Measurements from ENCODE around the gene CFAP107.

DNA sequence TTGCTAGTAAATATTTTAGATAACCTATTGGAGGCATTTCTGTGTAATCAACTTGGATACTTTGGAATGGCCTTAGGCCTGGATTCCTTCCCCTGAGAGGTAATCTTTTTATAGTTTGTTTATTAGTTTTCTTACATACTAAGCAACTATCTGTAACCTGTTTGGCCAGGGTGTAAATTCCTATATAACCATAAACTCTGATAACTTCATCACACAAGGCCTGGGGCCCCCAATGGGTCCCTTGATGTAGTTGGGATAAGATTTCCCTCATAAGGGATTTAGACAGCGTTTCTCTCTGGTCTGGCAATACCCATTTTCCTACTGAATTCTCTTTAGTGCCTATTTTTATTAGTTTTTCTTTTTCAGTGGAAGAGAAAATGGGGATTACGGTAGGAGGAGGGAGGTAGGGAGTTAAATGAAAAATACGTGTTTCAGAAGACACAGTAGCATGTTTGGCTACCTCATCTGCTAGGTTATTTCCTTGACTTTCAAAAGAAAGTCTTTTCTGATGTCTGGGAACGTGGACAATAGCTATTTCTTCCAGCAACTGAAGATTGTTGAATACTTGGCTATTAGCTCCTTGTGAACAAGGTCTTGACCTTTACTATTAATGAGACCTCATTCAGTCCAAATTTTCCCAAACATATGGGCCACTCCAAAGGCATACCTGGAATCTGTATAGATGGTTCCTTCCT is 37.5 kb upstream of the CFAP107 start:
- TF ChIP-seq, protein P1, sequence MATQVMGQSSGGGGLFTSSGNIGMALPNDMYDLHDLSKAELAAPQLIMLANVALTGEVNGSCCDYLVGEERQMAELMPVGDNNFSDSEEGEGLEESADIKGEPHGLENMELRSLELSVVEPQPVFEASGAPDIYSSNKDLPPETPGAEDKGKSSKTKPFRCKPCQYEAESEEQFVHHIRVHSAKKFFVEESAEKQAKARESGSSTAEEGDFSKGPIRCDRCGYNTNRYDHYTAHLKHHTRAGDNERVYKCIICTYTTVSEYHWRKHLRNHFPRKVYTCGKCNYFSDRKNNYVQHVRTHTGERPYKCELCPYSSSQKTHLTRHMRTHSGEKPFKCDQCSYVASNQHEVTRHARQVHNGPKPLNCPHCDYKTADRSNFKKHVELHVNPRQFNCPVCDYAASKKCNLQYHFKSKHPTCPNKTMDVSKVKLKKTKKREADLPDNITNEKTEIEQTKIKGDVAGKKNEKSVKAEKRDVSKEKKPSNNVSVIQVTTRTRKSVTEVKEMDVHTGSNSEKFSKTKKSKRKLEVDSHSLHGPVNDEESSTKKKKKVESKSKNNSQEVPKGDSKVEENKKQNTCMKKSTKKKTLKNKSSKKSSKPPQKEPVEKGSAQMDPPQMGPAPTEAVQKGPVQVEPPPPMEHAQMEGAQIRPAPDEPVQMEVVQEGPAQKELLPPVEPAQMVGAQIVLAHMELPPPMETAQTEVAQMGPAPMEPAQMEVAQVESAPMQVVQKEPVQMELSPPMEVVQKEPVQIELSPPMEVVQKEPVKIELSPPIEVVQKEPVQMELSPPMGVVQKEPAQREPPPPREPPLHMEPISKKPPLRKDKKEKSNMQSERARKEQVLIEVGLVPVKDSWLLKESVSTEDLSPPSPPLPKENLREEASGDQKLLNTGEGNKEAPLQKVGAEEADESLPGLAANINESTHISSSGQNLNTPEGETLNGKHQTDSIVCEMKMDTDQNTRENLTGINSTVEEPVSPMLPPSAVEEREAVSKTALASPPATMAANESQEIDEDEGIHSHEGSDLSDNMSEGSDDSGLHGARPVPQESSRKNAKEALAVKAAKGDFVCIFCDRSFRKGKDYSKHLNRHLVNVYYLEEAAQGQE (IDR thresholded peaks at IDR 0.05; ENCODE audit: insufficient read depth in 1 of 2, low read depth in 2 of 2, low read length in 2 of 2): no peak
- TF ChIP-seq POLR2AphosphoS5 (IDR thresholded peaks at IDR 0.05; ENCODE audit: low read depth, low read length): no peak
- TF ChIP-seq SIN3A (IDR thresholded peaks at IDR 0.05; ENCODE audit: borderline replicate concordance, insufficient read depth, low read length): no peak
- no peak for TF ChIP-seq TAF1 (IDR thresholded peaks at IDR 0.05; ENCODE audit: borderline replicate concordance, insufficient read depth, low read length)
